ENCODE data around the gene DTNB.

The DTNB gene

DNA sequence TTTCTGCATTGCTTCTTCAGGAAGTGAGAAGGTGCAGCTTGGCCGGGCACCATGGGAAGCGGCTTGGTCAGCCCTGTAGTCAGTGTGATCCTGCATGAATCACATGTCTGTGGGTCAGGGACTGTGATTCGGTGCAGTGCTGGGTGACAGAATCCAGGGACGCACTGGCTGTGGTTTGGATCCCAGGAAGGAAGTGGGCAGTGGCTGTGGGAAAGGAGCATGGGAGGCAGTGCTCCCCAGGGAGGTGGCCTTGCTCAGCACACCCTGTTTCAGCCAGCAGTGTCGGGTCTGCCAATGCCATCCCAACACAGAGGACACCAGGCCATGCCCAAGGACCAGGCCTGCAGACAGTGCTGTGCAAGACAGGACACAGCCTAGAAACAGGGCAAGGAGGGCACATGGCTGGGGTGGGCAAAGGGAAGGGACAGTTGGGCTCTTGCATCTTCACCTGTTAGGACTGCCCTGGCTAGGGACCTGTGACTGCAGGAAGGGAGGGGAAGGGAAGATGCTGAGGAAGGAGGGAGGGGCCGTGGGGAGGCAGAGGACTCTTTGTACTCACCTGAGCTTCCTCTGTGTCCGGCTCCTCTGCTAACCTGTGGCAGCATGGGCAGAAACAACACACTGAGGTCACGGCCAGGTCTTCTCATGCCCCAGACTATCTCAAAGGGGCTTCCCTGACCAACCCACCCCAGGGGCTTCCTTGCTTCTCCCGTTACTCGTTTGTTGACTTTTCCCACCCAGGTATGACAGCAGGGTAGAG lies 294.5 kb downstream of the DTNB start:
- no peak for DNase-seq

DNA sequence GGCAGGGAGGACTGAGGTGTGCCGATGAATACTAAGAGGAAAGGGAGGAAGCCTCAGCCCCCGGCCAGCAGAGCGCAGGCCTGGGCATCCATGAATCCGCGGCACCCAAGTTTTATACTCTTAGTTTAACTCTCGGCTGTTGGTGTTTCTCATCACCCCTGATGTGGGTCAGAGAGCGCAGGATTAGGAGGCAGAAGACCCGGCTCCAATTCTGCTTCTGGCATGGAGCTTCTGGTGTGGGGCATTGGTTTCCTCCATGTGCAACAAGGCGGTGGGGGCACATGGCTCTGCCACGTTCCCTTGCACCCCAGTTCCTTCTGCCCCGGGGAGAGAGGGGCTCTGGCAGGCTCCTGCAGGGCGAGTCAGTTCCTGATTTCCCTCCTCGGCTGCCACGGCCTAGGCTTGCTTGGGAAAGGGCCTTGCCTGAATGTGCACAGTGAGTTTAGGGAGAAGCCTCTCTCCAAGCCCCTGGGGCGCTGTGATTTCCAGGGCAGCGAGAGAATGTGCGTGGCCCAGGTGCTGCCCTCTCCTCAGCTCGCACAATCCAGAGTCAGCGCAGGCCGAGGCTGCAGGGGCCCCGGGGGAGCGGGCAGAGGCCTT lies 295.5 kb downstream of the DTNB start:
- no peak for DNase-seq

DNA sequence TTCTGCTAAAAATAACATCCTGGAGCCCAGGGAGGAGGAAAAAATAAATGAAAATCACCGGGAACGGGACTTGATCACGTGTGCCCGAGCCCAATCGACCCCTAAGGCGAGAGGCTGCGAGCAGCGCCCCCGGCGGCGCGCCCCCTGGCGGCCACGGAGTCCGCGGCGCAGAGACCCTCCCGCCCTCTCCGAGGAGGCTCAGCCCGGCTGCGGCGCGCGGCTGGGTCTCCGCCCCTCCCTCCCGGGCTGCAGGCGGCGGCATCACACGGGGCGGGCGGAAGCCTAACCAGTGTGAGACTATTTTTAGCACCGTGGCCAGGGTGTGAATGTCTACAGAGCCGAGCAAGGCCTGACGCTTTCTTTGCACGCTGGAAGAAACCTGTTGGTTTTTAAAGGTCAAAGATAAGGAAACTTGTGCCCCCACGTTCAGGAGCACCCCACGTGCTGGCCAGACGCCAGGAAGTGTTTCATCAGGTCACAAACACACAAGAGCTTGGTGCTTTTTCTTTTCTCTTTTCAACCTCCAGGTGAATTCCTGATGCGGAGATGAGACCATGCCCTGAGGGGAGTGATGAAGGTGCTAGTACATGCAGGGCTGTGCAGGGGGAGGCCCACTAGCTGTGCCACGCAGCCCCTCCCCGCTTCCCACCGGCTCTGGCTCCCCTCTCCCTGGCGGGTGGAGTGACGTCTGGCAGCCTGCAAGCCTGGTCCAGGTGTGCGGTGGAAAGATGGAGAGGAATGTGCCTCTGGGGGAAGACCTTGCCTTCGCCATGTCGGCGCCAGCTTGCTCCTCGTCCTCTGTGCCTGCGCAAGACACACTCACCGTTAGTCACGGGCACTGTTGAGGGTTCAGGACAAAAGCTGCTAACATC lies 296.4 kb downstream of the DTNB start:
- peak; percentile 97 for DNase-seq

DNA sequence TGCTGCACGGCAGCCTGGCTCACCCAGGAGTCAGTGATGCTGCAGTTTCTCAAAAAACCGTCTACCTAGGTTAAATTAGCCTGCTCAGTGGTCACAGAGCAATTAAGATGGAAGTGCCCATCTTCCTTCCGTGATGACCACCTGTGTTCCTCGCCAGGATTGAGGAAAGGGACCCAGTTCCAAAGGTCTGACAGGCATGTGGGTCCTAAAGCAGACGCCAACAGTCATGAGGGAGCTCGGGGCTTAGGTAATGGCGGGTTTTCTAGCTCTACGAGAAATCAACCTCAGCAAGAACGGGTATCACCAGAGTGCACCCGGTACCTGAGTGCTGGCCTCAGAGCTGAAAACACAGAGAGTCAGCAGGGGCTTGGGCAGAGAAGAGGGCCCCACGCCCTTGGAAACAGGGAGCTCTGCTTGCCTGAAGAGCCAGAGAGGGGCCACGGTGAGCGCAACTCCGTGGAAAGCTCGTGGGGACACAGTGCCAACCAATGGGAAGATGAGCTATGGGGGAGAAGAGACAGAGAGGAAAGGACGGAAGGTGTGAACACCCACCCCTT lies 297.3 kb downstream of the DTNB start:
- DNase-seq, result no peak

DNA sequence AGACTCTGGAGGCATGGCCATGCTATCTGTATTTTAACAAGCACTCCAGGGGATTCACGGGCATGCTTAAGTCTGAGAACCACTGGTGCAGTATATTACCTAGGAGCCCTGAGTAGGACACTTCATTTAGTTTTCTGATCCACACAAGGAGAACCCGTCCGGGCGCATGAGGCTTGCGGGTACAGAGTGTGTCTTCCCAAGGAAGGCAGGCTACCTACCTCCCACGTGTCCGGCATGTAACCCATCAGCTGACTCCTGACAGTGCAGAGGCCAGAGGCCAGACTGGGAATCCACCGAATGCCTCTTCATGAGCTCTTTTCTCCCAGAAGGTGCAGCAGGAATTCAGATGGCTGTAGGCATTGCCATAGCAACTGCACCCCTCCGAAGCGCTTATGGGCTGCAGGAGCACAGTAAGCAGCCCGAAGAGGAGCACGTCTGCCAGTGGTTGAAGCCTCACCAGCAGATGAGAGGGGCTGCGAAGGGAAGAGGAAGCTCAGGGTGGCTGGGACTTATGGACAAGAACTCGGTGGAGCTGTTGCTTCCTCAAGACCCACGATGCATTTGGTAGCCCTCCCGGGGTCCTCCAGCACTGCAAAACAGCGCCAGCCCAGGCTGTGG lies 297.9 kb downstream of the DTNB start:
- no peak for DNase-seq

DNA sequence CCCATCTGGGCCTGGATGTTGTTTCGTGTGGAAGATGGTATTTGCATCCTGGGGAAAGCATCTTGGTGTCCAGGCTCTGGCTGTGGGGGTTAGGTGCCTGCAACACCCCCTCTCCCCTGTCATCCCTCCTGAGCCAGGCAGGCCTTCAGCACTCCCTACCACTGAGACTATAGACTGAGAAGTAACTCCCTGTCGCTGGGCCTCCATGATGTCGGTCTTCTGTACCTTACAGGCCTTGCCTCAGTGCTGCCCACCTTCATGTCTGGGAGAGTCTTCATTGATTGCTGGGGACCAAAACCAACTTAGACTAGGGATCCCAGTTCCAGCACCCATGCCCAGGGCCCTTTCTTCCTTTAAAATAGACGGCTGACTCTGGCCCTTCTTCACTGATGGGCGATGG lies 298.6 kb downstream of the DTNB start:
- DNase-seq, result no peak

DNA sequence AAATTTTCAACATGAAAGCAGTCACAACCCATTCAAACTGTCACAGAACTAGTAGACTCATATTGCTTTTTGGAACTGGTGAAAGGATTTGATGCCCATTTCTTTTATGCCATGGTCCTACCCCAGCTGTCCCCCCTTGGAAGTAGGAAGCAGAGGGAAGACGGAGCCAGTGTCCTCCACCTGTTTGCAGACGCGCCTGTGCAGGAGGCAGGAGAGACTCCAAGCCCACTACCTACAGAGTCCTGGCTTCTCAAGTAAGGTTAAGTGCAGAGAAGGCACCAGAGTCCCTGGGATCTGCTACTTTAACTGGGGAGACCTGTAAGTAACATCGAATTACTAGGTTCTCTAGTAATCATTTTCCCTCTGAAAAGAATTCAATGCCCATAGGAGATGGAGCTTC lies 299.0 kb downstream of the DTNB start:
- no peak for DNase-seq

DNA sequence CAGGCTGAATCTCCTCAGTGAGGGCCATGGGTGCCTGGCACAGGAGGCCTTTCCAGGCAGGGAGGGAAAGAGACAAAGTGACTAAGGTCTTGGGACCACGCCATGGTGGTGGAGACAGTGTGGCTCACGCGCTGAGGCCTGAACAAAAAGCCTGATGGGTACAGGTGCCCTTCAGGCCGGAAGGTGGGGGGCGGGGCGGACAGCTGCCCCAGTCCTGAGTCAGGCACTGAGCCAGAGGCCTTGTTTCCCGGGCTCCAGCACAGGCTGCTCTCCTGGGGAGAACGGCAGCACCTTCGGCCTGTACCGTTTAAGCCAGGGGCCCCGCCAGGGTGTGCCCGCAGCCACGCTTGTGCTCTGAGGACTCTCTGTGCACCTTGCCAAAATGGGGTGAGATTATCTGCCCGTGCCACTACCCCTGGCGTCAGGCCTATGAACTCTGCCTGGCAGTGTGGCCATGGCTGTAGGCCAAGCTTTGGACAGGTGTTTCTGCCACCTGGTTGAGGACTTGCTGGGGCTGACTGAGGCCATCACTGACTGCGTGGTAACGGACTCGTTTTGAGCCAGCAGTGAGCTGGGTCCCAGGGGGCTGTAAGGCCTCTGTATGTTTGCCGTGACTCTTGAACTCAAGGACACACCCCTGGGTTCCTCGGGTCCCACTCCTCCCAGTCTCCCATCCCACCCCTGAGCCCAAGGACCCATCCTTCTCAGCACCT lies 300.0 kb downstream of the DTNB start:
- DNase-seq, result no peak

DNA sequence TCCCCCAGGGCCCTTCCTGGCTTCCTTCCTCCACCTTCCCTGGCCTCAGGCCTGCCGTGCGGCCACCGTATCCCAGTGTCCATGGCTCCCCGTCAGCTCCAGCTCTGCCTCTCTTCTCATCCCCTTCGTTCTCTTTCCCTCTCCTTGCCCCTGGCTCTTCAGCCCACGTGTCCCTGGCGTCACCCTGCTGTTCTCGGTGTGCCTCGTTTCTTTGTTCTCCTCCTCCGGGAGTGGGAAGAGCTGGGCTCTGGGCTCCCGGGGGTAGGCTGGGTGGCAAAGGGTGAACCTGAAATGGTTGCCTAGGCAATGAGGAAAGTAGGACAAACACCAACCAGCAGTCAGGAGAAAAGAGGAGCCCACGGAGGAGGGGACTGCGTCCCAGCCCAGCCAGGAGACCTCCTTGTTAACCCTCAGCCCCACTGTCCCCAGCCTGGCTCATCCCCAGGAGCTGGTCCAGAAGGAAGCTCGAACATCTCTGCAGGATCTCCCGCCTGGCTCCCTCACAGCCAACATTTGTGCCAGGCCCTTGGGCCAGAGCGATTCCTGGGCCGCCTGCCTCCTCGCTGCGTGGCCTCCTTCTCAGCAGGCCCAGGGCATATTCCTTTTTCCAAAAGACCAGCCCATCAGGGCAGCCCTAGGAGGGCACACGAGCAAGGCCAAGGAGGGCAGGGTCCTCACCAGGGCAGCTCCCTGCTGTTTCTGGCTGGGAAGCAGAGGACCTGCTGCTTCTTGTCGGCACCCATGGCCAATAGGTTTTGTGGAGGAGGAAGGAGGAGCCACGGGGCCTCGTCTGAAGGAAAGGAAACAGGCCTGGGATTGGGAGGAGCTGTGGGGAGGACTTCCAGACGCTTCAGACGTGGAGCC lies 300.7 kb downstream of the DTNB start:
- no peak for DNase-seq

DNA sequence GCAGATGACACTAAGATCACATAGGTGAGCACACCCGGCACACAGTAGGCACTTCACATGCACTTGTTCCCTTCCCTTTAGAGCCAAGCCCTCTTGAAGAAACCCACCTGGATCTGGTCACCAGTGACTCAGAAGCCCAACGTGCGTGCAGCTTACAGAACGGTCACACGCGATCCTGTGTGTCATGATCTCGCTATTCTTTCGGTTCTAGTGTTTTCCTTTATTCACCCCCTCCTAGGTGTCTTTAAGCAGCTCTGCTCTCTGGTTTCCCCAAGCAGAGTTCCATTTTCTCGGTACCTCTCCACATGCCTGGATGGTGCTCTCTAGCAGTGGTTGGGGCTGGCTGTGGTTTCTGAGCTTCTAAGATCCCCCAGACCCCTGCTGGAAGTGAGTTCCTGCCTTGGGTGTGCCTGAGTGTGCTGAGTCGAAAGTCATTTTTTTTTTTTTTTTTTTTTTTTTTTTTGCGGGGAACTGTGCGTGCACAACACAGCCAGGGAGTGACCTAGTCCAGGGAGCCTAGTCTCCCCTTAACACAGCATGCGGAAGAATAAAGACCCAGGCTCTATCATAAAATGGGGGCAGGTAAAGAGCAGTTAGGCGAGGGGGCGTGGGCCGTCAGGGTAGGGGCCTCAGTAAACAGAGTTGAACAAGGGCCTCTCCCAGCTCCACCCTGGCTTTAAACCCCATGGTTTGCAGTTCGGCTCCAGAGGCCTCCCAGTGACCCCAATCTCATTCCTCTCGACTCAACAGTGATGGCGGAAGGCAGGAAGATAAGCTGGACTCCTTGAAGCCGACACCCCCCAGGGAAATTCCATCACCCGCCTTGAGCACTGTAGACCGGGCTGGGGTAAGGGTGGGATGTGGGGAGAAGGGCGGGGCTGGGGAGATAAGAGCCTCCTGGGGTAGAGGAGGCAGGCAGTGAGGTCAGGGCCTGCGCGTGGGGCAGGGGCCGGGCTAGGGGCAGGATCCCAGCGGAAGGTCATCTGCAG lies 301.8 kb downstream of the DTNB start:
- DNase-seq, result no peak

DNA sequence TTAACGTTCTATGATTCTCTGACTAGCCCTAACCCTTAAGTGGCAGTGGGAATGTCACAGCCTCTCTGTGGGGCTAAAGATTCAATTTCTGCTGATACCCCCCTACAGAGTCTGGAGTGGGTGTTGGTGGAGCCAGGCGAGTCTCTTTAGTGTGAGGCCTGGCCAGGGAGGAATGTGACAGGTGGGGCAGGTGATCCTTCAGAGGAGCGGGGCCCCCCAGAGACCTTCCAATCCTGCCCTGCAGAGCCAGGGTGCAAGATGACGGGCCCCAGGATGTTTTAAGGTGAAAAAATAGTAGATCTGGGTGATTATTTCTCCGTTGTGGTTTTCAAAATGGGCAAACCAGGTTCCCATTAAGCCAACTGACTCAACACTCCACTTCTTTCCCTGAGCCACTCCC lies 303.5 kb downstream of the DTNB start:
- DNase-seq, result no peak

DNA sequence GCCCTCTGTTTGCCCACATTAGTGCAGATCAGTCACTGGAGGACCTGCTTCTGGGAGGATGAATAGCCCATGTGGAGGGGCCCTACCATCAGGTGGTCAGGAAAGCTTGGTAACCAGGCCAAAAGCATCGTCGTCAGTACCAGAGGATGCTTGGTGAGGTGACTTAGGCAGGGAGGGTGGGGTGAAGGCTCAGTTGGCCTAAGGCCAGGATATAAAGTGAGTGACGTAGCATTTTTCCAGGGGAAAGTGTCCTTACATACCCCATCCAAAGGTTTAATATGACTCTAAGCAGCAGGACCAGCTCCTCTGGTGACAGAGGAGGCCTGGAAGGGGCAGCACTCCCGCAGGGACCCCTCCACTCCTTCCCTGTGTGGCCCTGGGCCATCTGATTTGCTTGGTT lies 303.9 kb downstream of the DTNB start:
- DNase-seq, result no peak

DNA sequence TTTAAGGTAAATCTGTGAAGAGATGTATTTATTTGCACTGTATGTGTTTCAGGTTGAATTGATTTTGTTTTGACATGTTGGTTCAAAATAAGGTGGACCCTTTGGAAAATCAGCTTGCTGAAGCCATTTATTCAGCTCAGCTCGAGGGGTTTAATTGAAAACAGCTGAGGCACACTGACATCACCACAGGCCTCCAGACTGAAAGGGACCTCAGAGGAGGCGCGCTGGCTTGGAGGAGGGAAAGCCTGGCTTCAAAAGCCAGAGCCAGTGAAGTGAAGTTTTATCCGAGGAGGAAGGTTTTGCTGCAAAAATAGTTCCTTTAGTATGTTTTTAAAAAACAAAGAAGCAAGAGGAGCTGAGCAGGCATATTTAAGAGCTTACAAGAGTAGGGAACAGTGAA lies 304.7 kb downstream of the DTNB start:
- no peak for DNase-seq

DNA sequence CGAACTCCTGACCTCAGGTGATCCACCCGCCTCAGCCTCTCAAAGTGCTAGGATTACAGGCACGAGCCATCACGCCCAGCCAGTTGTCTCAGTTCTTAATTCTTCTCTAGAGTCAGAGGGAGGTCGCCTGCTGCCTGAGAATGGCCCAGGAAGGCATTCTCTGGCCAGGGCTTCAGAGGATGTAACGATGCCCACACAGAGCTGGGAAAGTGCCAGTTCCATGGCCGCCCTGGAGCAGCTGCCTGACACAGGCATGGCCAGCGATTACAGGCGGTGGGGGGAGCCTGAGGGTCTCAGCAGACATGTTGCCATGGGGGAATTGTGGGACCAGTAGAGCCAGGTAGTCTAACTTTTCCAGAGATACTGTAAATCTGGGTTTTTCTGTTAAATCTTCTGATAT lies 306.1 kb downstream of the DTNB start:
- DNase-seq, result no peak

DNA sequence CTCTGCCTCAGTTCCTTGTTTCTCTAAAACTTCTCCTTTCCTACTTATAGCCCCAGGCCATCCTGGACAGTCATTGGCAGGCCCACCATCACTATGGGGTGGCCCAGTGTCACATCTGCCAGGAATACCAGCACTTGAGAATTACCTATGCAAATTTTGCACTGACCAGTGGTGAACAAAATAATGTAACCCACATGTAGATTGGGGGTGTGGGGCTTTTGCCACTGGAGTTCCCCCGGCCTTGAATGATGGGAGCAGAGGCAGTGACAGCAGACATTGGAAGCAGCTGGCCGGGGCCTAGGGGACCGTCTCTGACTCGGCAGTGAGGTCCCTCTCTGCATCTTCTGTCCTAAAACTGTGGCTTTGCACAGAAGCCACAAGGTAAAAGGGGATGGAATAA lies 306.7 kb downstream of the DTNB start:
- DNase-seq, result no peak

DNA sequence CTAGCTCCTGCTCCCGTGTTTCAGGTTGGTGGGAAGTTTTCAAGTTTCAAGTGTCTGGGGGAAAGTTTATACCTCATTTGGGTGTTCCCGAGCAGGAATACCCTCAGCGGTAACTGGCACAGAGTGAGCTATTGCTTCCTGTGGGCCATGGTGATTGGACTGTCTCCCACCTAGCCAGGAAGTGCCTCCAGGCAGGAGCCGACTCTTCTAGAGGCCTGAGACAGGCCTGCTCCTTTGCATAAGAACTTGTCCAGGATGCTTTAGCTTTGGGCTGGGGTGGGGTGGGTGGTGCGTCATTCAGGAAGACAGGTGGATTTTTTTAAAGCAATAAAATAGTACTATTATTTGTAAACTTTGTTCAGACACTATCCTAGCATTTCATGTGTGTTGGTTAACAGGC lies 308.1 kb downstream of the DTNB start:
- DNase-seq, result no peak

DNA sequence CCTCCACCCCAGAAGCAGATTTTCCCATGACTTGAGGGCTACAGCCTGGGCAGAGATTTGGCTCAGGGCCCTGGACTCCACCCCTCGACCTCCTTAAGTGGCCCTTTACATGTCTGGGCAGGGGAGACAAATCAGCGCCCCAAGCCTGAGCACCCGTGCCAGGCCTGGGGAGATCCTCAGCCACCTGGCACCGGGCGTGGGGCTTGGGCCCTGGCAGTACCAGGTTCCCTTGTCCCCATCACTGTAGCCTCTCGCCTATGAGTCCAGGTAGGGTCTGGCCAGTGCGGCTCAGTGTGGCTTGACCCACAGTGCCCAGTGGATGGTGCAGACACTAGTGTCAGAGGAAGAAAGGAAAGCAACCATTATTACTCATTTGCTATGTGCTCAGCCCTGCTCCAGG lies 309.6 kb downstream of the DTNB start:
- no peak for DNase-seq

DNA sequence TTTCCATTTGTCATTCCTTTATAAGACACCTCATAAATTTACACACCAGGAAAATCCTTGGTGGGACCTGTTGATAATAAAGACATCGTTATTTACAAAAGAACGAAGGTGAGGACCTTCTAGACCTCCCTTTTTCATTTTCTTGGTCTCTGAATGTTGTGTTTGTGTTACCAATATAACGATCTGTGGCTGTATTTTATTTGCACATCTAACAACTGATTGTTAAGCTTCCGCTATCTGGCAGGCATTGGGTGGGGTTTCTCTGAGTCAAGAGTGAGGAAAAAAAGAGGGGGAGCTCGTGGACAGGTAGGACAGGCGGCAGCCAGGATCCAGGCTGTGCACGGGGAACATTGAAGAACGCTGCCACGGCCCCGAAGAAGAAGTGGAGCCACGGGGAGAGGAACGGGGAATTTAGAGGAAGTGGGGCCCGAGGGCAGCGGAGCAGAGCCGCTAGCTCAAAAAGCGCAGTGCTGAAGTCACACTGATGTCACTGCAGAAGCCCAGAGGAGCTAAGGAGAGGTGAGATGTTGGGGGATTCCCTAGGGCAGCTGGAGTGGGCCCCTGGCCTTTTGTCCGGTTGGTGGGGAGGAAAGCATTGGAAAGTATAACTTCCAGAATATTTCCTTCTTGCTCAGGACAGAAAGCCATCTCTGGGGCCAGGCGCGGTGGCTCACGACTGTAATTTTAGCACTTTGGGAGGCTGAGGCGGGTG lies 310.8 kb downstream of the DTNB start:
- DNase-seq, result peak; percentile 58

DNA sequence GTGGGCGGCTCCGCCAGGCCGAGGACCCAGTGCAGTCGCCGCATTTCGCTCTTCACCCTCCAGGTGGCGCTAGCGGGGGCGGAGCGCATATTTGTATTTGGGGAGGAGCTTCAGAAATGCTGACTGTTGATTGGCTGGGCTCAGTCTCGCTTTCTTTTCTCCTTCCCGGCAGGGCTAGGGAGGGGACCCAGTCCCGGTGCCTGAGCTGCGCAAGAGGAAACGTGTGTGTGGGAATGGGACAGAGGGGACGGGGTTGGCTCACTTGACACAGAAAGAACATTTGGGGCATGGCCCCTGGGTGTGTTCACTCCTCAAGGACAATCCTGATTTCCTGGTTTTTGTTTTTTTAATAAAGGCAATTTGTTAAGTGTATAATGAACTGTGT lies 311.3 kb downstream of the DTNB start:
- peak; percentile 97 for DNase-seq

Measured in activated CD4-positive, alpha-beta T cell treated with anti-CD3 and anti-CD28 coated beads, Interleukin-10, Interleukin-2, amounts not matched to agents 100 ng/mL and 50 ng/mL, durations not matched to agents 16 hours and 8 hours (primary cell).